ENCODE results near the gene MPND.
A peak's percentile ranks its signal among the peaks of the same experiment; 100 is the strongest.

The MPND gene

DNA sequence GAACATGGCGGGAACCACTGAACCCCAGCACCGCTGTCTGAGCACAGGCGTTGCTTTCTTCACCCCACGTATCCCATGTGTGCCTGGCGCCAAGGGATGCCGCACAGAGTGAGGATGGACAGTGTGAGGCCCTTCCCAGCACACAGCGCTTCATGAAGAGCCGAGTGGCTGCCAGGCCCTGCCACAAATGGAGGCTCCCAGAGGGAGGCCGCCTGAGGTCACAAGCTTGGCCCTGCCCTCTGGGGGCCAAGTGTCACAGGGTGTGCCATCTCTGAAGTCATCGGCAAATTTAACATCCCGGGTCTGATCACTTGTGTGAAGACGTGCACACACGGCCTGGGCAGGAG, 24.4 kb downstream of the MPND start:
- DNase-seq: no peak

DNA sequence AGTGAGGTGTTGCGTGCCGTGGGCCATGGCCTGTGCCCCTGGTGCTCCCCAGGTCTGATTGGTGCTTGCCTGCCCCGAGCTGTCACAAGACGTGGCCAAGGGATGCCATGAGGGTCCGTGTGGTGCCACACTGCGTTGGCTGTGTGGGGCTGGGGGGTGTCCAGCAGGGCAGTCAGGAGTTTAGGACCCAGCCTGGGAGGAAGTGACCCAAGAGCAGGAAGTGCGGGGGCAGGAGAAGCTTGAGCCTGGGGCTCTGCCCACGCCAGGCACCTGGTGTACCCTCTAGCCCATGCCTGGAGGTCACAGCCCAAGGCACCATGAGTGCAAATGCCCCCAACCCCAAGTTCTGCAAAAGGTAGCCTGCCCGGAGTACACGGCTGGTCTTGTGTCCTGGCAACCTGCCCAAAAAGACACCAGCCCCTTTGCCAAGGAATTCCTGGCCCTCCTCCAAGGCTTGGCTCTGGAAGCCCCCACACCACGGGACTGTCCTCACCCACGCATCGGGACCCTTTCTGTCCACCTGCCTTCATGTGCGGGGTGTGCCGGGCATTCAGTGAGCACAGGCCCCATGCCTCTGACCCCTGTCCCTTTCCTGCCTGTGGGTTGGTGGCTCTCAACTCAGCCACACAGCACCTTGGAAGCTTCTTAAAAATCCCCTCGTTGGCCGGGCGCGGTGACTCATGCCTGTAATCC, 24.9 kb downstream of the MPND start:
- DNase-seq: peak in 1 of 2 donors; percentile 88

DNA sequence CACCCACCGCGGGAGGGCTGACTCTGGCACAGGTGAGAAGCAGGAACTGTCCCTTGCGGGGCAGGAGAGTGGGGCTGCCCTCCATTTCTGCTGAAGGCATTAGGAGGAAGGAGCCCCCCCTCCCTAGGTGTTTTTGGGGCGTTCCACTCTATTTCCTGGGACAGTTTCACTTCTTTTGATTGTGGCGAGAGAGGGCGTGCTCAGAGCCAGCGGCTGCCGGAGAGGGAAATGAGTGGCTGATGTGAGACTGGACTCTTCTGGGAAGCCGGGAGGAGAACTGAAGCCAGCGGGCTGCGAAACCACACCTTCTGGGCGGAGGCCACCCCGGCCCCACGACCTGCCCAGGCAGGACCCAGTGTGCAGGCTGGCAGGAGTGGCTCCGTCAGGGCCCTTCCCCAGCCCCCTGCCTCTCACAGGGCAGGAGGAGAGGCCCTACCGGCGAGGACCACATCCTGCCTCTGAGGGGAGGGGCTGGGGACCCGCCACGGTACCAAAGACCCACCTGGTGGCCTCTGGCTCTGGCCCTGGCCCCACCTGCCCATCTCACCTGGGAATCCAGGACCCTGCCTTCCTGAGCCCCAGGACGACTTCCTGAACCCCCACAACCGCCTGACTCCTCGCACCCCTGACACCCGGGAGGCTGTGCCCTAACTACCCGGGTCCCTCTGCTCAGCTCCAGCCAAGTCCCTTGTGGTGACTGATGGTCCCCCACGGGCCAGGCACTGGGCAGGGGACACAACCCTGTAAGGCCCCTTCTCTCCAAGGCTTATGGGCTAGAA, 25.9 kb downstream of the MPND start:
- DNase-seq: peak; percentile 69 to 76

DNA sequence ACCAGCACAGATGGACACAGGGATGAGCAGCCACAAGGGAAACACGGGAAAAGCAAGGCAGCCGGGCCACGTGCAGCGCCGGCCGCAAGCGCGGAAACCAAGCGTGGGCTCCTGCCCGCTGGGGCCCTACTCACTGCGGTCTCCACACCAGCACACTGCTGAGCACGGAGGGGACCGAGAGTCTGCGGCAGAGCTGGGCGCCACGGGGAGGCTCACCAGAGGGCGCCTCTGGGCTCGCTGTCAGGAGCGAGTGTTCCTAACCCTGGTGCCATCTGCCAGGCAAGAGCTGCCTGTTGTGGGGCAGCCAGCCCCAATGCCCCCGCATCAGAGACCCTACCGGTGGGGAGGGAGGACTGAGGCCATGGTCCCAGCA, 26.5 kb downstream of the MPND start:
- DNase-seq: peak; percentile 67 to 69

DNA sequence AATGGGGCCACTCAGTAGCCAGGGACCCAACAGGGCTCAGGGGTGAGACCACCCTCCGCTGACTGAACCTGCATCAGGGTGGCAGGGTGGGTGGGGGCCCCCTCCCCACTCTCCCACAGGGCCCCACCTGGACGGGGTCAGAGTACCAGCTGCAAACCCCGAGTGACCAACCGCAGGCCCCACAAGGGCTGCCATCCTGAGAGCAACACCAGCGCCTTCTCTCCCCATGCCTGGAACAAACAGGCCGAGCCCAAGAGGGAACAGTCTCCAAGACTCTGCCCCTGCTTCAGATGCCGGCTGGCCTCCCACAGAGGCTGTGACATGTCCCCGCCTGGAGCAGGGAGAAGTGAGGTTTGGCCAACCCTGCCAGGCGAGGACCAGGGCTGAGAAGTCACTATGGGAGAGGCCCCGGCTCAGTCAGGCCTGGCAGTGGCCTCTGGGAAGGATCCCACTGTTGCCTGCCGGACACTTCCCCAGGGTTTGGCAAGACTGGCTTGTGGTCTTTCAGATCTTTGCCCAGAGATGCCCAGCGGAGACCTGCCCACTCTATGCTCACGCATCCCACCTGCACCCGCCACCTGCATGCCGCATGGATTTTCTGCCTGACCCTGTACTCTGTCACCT, 27.2 kb downstream of the MPND start:
- no peak for DNase-seq

DNA sequence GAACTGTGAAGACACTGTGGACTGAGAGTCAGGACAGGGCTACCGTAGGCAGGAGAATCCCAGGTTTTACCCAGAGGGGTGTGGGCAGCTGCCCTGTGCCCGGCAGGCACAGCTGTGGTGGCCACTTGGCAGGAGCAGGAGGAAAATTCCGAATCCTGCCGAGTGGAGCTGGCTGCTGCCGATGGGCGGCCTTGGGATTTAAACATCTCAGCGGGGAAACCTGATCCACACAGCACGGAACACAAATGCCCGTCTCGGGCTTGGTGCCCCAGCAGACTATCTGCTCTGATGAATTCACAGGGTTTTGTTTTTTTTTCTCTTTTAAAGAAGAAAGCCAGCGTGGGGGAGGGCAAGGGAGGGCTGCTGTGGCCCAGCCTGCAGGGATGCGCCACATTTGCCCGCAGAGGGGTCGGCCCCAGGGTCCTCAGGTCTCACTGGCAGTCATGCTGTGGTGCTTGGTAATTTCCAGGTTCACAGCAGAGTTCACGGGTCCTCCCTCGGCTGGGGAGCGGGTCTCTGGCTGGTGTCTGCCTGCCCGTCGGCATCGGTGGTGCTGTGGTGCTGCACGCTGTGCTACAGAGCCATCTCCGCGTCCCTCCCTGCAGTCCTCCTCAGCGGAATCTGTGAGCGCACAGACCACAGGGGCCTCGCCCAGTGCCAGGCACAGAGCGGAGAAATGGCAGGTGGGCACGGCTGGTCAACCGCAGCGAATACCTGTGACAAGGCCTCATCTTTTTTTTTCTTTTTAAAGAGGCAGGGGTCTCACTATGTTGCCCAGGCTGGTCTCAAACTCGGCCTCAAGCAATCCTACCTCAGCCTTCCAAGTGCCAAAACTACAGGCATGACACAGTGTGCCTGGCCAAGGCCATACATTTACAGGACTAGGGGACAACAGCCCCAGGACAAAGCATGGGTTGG, 28.1 kb downstream of the MPND start:
- no peak for DNase-seq

DNA sequence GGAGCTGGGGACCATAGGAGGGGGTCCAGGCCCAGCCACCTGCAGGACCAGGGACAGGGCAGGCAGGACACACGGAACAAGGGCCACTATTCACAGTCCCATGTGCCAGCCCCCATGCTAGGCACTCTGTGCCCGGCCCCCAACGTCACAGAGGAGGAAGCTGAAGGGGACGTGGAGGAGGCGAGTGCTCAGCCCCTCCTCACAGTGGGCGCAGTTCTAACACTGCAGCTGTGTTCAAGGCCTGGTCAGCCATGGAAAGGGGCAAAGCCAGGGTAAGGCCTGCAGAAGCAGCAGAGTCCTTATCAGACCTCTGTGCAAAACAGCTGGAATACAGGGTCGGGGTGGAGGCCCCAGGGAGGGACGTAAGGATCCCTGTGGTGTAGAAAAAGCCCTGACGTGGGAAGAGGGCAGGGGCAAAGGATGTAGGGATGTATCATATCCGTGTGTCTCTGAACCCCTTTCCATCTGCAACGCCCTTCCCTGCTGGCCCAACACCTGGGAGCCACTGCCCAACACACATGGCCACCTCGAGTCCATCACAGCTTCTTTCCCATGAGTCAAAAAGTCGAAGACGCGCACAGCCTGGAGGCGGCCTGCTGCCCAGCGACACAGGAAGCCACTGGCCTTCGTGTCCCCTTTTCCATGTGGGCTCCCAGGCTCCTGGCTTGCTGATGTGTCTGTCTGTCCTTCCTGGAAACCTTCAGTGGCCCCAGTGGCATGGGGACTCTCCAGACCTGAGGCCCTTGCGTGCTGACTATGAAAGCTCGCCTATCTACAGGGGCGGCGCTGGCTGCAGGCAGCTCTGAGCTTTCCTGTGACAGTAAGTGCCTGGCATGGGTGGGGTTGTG, 29.0 kb downstream of the MPND start:
- DNase-seq: no peak

DNA sequence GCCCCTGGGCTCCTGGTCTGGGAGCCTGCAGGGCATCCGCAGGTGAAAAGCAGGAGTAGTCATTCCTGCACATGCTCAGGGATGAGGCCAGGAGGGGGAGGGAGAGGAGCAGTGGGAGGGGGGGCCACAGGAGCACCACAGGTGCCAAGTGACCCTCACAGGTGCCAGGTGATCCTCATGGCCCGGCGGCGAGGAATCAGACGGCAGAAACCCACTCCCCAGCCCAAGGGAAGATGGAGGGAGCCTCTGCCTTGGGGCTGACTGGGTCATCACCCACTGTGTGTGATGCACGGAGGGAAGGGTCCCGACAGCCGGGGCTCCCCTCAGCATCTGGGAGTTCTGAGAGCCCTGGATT, 29.6 kb downstream of the MPND start:
- DNase-seq: no peak

DNA sequence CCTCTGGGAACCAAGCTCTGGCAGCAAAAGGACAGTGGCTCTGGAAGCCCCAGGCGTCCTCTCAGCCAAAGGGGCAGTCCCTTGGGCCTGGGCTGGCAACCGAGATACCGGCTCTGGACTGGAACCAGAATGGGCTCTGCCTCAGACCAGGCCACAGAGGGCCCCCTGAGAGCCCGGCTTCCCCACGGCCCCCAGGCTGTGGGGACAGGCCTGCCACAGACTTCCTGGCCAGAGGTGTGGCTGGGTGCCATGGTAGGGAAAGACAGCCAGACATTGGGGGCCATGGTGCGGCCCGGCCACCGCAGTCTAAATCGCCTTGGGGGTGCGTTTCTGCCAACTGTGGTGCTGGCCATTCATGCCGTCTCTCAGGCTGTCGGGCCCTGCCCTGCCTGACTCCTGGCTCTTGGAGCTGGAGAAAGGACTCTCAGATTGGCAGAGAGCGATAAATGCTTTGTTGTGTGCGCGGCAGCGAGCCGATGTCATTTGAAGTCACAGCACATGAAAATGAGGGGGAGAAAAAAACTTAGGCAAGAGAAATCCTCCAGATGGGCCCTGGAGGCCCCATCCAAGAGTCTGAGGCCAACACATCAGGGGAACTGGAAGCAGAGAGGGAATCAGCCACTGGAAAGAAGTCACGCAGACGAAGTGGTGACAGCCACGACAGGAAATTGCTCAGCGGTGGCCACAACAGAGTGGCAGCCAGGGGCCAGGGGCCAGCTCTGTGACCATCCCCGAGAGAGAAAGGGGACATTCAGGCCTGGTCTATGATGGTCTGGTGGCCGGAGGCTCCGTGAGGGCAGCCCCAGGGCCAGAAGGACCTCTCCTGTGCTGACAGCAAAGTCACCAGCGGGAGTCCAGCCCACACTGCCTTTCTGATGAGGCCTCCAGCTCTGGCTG, 30.5 kb downstream of the MPND start:
- DNase-seq: peak in 1 of 2 donors; percentile 35

DNA sequence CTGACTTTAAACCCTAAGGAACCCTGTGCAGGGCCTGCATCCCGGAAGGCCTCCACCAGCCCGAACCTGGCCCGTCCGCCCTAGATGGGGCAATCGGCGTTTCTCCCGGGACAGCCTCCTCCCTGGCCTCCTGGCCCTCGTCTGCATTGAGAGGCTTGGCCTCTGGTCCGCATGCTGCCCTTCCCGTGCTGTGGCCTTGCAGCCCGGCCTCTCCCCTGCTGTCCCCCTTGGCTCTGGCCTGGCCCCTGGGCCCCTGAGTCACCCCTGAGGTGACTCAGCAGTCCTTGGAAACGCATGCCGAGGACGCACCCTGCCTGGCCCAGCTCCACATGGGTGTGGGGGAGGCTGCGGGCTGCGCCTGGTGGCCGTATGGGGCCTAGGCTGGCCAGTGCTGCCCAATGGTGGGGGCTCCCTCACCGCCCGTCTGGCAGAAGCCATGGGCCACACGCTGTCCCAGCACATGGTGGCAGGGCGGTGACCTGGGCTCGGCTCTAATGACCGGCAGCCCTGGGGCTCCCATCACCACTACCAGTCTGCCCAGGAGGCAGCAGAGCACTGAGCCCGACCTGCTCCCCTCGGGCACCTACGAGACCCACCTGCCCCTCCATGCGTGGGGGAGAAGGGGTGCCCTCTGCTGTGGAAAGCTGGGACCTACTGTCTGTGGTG, 31.3 kb downstream of the MPND start:
- peak; percentile 65 to 77 for DNase-seq

DNA sequence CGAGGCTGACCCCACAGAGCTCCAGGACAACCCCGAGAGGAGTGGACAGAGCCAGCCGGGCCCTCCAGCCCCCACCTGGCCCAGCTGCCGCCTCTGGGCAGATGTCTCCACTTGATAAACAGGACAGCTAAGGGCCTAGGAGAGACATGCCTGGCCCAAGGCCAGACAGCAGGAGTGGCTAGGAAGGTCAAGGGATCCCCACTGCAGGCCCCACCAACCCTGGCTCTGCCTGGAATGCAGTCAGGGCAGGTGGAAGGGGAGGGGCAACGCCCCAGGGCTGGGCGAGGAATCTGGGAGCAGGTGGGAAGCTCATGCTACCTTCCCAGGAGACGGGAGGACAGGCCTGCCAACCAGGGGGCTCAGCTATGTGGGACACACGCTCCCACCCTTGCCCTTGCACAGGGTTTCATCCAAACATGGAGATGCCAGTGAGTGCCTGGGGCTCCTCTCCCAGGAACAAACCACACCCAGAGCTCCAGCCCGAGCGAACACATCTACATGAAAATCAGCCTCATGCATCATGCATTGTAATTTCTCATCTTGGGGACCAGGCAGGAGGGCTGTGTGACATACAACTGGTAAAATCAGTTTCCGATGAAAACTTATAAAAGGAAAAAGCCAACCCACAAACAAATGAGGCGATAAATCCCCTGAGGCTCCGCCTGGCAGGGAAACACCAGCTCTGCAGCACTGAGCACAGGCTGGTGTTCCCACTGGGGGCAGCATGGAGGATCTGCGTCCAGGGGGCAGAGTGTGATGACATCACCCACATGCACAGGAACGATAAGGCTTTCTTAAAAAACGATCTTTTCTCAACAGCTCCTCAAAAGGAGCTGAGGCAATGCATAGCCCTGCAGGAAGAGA, 32.0 kb downstream of the MPND start:
- DNase-seq: peak in 1 of 2 donors; percentile 63

DNA sequence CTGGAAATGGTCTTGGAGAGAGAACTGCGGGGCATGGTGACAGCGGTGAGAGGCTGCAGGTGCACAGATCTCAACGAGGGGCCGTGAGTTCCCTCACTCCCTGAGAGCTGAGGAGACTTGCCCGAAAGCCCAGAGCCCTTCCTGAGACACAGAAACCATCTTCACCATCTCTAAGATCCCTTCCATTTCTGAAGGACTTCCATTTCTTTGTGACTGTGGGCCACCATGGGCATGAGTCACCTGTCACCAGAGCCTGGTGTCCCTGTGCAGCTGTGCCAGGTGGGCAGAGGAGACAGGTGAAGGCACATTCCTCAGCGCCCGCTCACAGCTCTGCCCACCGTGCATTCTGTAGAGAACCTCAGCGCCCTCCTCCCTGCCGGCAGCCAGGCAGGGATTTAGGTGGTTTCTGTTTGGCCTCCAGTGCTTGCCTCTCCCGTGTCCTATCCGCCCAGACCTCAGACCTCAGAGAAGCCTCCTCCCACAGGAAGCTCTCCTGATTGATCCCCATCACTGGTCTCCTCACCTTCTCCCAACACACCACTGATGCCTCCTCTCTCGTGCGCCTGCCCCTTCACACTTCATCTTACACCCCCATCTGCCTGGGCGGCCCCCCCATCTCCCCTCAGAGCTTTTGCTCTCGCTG, 32.8 kb downstream of the MPND start:
- no peak for DNase-seq

DNA sequence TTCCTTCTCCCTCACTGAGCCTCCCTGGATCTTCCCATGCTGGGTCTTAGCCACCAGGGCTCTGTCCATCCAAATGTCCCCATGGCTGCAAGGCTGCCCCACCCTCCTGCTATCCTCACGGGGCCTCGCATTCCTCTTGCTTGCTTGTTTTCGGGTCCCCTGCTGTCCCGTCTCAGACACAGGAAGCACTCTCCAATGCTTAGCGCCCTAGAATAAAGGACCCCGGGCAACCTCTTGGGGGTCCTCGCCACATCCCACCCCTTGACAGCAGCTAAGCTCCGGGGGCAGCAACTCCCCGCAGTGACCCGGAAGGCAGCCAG, 33.3 kb downstream of the MPND start:
- DNase-seq: no peak

DNA sequence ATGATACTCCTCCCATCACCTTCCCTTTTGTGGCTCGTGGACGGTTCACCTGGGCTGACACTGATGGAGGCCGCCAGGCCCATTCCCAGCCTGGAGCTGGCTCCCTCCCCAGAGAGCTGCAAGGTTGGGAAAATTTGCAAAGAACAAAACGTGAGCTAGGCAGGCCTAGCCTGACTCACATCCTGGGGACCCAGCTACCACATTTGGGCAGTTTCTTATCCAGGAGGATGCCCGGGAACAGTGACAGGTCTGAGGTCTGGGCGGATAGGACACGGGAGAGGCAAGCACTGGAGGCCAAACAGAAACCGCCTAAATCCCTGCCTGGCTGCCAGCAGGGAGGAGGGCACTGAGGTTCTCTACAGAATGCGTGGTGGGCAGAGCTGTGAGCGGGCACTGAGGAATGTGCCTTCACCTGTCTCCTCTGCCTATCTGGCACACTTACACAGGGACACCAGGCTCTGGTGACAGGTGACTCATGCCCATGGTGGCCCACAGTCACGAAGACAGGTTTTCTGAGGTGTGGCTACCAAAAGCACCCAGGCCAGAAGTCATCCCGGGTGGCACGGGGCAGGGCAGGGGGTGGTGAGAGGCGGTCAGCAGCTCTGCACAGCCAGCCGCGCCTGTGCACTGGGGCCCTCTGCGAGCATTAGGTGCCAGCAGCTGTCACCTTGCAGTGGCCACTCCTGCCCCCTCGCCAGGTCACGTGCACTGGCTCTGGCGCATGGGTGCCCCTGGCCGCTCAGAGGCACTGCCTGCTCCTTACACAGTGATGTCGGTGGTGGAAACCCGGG, 33.8 kb downstream of the MPND start:
- DNase-seq: no peak

DNA sequence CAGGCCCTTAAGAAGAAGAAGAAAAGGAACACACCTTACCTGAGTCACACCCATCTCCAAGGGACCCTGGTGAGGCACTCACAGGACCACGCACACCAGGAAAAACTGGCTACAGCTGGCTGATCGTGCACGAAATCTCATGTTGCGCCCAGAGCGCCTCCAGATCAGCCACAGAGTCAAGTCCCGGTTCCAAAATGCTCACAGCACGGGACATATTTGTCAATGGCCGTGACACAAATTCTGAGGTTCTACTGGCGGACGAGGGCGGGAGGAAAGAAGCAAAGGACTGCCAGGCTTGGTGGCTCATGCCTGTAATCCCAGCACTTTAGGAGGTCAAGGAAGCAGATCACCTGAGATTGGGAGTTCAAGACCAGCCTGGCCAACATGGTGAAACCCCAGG, 35.5 kb downstream of the MPND start:
- DNase-seq: no peak

DNA sequence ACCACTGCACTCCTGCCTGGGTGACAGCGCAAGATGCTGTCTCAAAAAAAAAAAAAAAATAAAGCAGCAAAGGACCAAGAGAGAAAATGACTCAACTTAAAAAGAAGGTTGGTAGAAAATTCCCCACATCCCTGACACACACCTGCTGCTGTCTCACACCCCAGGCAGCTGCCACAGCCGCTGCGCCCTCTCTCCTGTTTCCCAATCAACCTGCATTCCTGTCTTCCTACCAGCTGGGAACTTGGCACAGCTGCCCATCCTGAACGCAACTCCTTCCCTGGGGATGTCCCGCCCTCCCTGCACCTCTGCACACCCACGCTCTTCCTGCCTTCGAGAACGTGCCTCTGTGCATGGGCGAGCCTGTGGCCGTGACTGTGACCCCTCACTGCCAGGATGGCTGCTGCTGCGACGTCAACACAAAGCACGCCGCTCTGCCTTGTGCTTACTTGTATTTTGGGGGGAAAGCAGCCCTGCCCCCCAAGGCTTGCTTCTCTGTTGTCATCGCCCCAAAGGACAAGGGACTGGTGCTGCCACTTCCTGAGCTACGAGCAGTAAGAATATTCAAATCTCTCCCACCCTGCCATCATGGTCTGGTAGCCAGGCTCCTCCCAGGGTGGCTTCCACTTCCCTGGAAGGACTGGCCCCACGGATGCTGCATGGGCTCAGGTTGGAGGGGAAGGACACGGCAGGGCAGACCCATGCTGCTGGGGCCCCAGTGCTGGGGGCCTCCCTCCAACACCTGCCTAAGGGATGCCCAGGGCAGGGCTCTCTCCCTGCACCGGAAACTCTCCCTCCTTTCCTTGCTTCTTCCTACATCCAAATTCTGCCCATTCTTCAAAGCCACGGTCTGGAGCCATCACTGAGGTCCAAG, 36.3 kb downstream of the MPND start:
- DNase-seq: no peak

DNA sequence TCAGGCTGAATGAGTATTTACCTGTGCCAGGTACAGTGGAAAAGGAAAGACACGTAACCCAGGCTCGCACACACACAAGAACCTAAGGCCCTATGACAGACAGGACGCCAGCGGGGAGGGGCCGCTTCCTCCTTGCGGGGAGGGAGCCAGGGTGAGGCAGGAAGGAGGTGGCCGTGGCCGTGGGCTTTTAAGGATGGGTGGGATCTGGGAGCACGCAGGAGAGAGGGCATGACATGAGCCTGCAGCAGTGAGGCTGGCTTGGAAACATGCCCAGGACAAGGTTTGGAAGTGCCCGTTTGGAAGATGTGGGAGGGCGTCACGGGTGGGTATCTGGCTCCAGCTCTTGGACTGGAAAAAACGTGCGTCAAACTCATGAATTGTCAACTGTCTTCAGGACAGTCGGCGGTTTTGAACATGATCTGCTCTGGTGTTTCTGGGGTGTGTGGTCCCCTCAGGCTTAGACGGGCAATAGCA, 36.9 kb downstream of the MPND start:
- DNase-seq: no peak

All from inflammatory macrophage treated with lipopolysaccharide for 1 hour (primary cell).